OCI-LY7 (cell line): ENCODE measurements around the gene B3GALT5.

Source experiments
- CTCF ChIP-seq: fragments of 200-600 bp; sonication (generic); conservative IDR thresholded peaks from 2 replicates; pipeline ENCODE4 v1.5.1; 2014; ENCODE audit warnings: mild to moderate bottlenecking, antibody characterized with exemption, low read length, moderate library complexity, mixed read lengths
- EZH2phosphoT487 ChIP-seq: fragments of 200-600 bp; sonication (generic); IDR thresholded peaks from 2 replicates; pipeline ENCODE4 v1.6.1; 2018; ENCODE audit warnings: low read depth, borderline replicate concordance, mild to moderate bottlenecking, mixed run types, antibody characterized with exemption, low read length, moderate library complexity, mixed read lengths

- TF ChIP-seq CTCF (no peak), EZH2phosphoT487 (no peak)
Measured at GRCh38 chr21:39659070-39659815, 46.5 kb downstream of the B3GALT5 start.
